WTC11 (cell line): Measurements from ENCODE around the gene ANKRD27. TPM values are rescaled to one million over a fixed set of nuclear protein-coding genes. Genes with fewer than 3 reads are reported as not detected.

Experiments used
- ATAC-seq: fragments of 200-7000 bp; cut with Tn5 transposase; 2 replicates; pipeline ENCODE4 v1.10.0; 2021; ENCODE audit warnings: mild to moderate bottlenecking, moderate library complexity
- CTCF ChIA-PET: fragments of 300-600 bp; sonication (Branson Sonifier 250); formaldehyde crosslinking; loops from one replicate; lab custom pipeline; 2021; ENCODE audit warnings: antibody characterized with exemption; lab: Charles Lee
- POLR2A ChIA-PET: fragments of 350-600 bp; sonication (Branson Sonifier 250); formaldehyde crosslinking; loops from one replicate; lab custom pipeline; 2021; ENCODE audit warnings: antibody characterized with exemption; lab: Charles Lee
- DNase-seq: peaks from one replicate; pipeline ENCODE4 v3.0.0; 2021; ENCODE audit warnings: low spot score
- H3K27ac Mint-ChIP-seq: 2 replicates; pipeline ENCODE4 v1.8.0; 2021; ENCODE audit warnings: mixed read lengths
- H3K27me3 Mint-ChIP-seq: 2 replicates; pipeline ENCODE4 v1.8.0; 2021; ENCODE audit warnings: low read depth, mild to moderate bottlenecking, moderate library complexity, mixed read lengths
- H3K36me3 Mint-ChIP-seq: 2 replicates; pipeline ENCODE4 v1.8.0; 2021; ENCODE audit warnings: mixed read lengths
- H3K4me1 Mint-ChIP-seq: 2 replicates; pipeline ENCODE4 v1.8.0; 2022; ENCODE audit warnings: mixed read lengths
- H3K4me3 Mint-ChIP-seq: 2 replicates; pipeline ENCODE4 v1.8.0; 2021; ENCODE audit warnings: mild to moderate bottlenecking, moderate library complexity, mixed read lengths
- H3K9me3 Mint-ChIP-seq: 2 replicates; pipeline ENCODE4 v1.8.0; 2021; ENCODE audit warnings: mixed read lengths
- CTCF ChIP-seq: fragments of 200-600 bp; IDR thresholded peaks from 2 replicates; pipeline ENCODE4 v1.8.0; 2022; ENCODE audit warnings: antibody characterized with exemption
- E2F5 ChIP-seq: sonication (generic); formaldehyde crosslinking; IDR thresholded peaks from 2 replicates; pipeline ENCODE4 v1.8.1; 2022; ENCODE audit warnings: mild to moderate bottlenecking, moderate library complexity, missing genetic modification reagents
- EMX1 ChIP-seq: fragments of 250-450 bp; sonication (Bioruptor Pico); IDR thresholded peaks from 2 replicates; pipeline ENCODE4 v1.8.0; 2021; ENCODE audit warnings: mild to moderate bottlenecking
- FOXP4 ChIP-seq: sonication (generic); formaldehyde crosslinking; IDR thresholded peaks from 2 replicates; pipeline ENCODE4 v1.8.0; 2022; ENCODE audit warnings: mild to moderate bottlenecking, missing genetic modification reagents
- GRHL2 ChIP-seq: fragments of 250-450 bp; sonication (Bioruptor Pico); IDR thresholded peaks from 2 replicates; pipeline ENCODE4 v1.8.0; 2022; ENCODE audit warnings: mild to moderate bottlenecking, moderate library complexity; ENCODE audit not compliant: insufficient replicate concordance, severe bottlenecking
- JAZF1 ChIP-seq: fragments of 250-450 bp; sonication (Bioruptor Pico); IDR thresholded peaks from 2 replicates; pipeline ENCODE4 v1.9.0; 2021; ENCODE audit warnings: moderate library complexity, mild to moderate bottlenecking, inconsistent platforms
- MYBL2 ChIP-seq: sonication (generic); formaldehyde crosslinking; IDR thresholded peaks from 2 replicates; pipeline ENCODE4 v1.8.1; 2023; ENCODE audit warnings: mild to moderate bottlenecking, moderate library complexity, missing genetic modification reagents
- NFATC4 ChIP-seq: fragments of 250-450 bp; sonication (Bioruptor Pico); IDR thresholded peaks from 2 replicates; pipeline ENCODE4 v1.9.0; 2021; ENCODE audit warnings: mild to moderate bottlenecking
- RORB ChIP-seq: fragments of 250-450 bp; sonication (Bioruptor Pico); IDR thresholded peaks from 2 replicates; pipeline ENCODE4 v1.9.0; 2021; ENCODE audit warnings: mild to moderate bottlenecking
- SMAD4 ChIP-seq: sonication (generic); formaldehyde crosslinking; IDR thresholded peaks from 2 replicates; pipeline ENCODE4 v1.8.0; 2022; ENCODE audit warnings: mild to moderate bottlenecking, missing genetic modification reagents
- STAT6 ChIP-seq: sonication (generic); formaldehyde crosslinking; conservative IDR thresholded peaks from 2 replicates; pipeline ENCODE4 v1.8.1; 2023; ENCODE audit warnings: mild to moderate bottlenecking, low read depth, missing genetic modification reagents, moderate library complexity
- ZNF138 ChIP-seq: sonication (generic); formaldehyde crosslinking; conservative IDR thresholded peaks from 2 replicates; pipeline ENCODE4 v1.8.1; 2022; ENCODE audit warnings: mild to moderate bottlenecking, moderate library complexity, missing genetic modification reagents
- ZNF219 ChIP-seq: sonication (generic); formaldehyde crosslinking; IDR thresholded peaks from 2 replicates; pipeline ENCODE4 v1.8.0; 2023; ENCODE audit warnings: missing genetic modification reagents, mild to moderate bottlenecking, borderline replicate concordance
- ZNF317 ChIP-seq: sonication (generic); formaldehyde crosslinking; IDR thresholded peaks from 2 replicates; pipeline ENCODE4 v1.8.1; 2023; ENCODE audit warnings: low read depth, mild to moderate bottlenecking, moderate library complexity, missing genetic modification reagents, borderline replicate concordance
- ZNF425 ChIP-seq: fragments of 250-450 bp; sonication (Bioruptor Pico); conservative IDR thresholded peaks from 2 replicates; pipeline ENCODE4 v1.9.0; 2021; ENCODE audit warnings: mild to moderate bottlenecking
- ZNF532 ChIP-seq: fragments of 250-450 bp; sonication (Bioruptor Pico); IDR thresholded peaks from 2 replicates; pipeline ENCODE4 v1.9.0; 2021; ENCODE audit warnings: mild to moderate bottlenecking, borderline replicate concordance
- total RNA-seq: library from RNA; stranded (reverse); gene quantifications from 3 replicates; pipeline ENCODE4 v1.2.3, GENCODE V29; 2021

ANKRD27 gene
- total RNA-seq, 1 experiment from 2014 or later = 48.6 TPM

- no peak for TF ChIP-seq ZNF532 (CRISPR knock-in tag)
- no peak for TF ChIP-seq MYBL2
- no peak for TF ChIP-seq CTCF
- no peak for TF ChIP-seq FOXP4 (CRISPR knock-in tag)
- no peak for TF ChIP-seq JAZF1 (CRISPR knock-in tag)
Measured at GRCh38 chr19:32671883-32672593, 2.9 kb downstream of the ANKRD27 start (continued).

- no peak overlapping the region for H3K27ac Mint-ChIP-seq
- DNase-seq = no peak
- ChIA-PET CTCF (no interaction called here), POLR2A (no interaction called here)
- no peaks in the 10 kb centered on the region for H3K9me3 Mint-ChIP-seq
- no peak overlapping the region for H3K4me3 Mint-ChIP-seq
- no peak for TF ChIP-seq ZNF317 (CRISPR knock-in tag)
- no peak for TF ChIP-seq EMX1 (CRISPR knock-in tag)
- no peak for TF ChIP-seq E2F5 (CRISPR knock-in tag)
- no peak for TF ChIP-seq JAZF1 (CRISPR knock-in tag)
- TF ChIP-seq GRHL2 (CRISPR knock-in tag) = no peak
- no peak for TF ChIP-seq STAT6 (CRISPR knock-in tag)
- TF ChIP-seq NFATC4 (CRISPR knock-in tag) = no peak
- no peak for TF ChIP-seq SMAD4 (CRISPR knock-in tag)
- TF ChIP-seq ZNF219 (CRISPR knock-in tag) = no peak
- no peak for TF ChIP-seq RORB
- no peak for TF ChIP-seq ZNF138
- no peak for TF ChIP-seq ZNF425 (CRISPR knock-in tag)
- ATAC-seq = no peak
- peaks cover 12% of the 10 kb centered on the region for H3K36me3 Mint-ChIP-seq
- H3K4me1 Mint-ChIP-seq = peaks cover 21% of the 10 kb centered on the region
- H3K27me3 Mint-ChIP-seq = no peaks in the 10 kb centered on the region; the same call in 1 of the 2 replicates
Measured at GRCh38 chr19:32669310-32669709, 5.7 kb downstream of the ANKRD27 start.
